Right ventricle myocardium inferior (tissue), 1 donor: ENCODE results near the gene LOX. TPM values are rescaled to one million over a fixed set of nuclear protein-coding genes. Genes with fewer than 3 reads are reported as not detected.
"Not testable (repeated sequence)": the region's sequence is repeated elsewhere in the genome, so short reads cannot be mapped to it uniquely, and the experiment has no call there.

Source experiments
- ATAC-seq: fragments of 200-7000 bp; cut with Tn5 transposase; one replicate; pipeline ENCODE4 v1.9.1; 2020; ENCODE audit warnings: mild to moderate bottlenecking, moderate library complexity
- DNase-seq: peaks from one replicate; pipeline ENCODE4 v3.0.0; 2021; ENCODE audit errors: missing footprints
- intact Hi-C: fragments of 100-400 bp; cut with DNase I; formaldehyde crosslinking; loops from one replicate; pipeline ENCODE4 v1.11.0; 2022
- total RNA-seq: library from RNA; stranded (reverse); fragmentation: NEBNext Ultra II Directional; extraction: Animal tissue kit (Norgen Biotek cat#: 25700); gene quantifications from one replicate; pipeline ENCODE4 v1.2.1, GENCODE V29; 2021
- donor health status: DM: no; HTN: yes; CAD: no; lungs with severe emphysema.

The LOX gene
- total RNA-seq, 1 donor from 2014 or later = 5.0 TPM

- ATAC-seq (no peak), DNase-seq (no peak)
- intact Hi-C loops = loop anchor here (5.0 kb wide), 1 partner anchor 134 kb away; no protein-coding TSS in a partner anchor
These were observed 23.7 kb upstream of the LOX start for GRCh38 chr5:122101636-122102285.

GRCh38 chr5:122099060-122099790 lies 21.2 kb upstream of the LOX start:
- ATAC-seq = no peak
- DNase-seq = no peak
- intact Hi-C loops = no loop called here

- intact Hi-C loops = no loop called here
- ATAC-seq (no peak), DNase-seq (no peak)
These were observed 19.3 kb upstream of the LOX start for GRCh38 chr5:122097391-122097790.

- no peak for DNase-seq
- ATAC-seq = no peak
- intact Hi-C loops = no loop called here
These were observed 17.1 kb upstream of the LOX start for GRCh38 chr5:122095158-122095557.

- DNase-seq, intact Hi-C loops, ATAC-seq: not testable (repeated sequence)
These were observed 16.2 kb upstream of the LOX start for GRCh38 chr5:122094251-122094650.

- intact Hi-C loops = no loop called here
- no peak for DNase-seq
- no peak for ATAC-seq
These were observed 15.5 kb upstream of the LOX start for GRCh38 chr5:122093415-122094180.

GRCh38 chr5:122091936-122092600 lies 14.0 kb upstream of the LOX start:
- ATAC-seq (no peak), DNase-seq (no peak)
- intact Hi-C loops = no loop called here

- intact Hi-C loops = no loop called here
- ATAC-seq (peak; percentile 60), DNase-seq (no peak)
These were observed 11.3 kb upstream of the LOX start for GRCh38 chr5:122089096-122090013.

- ATAC-seq = no peak
- intact Hi-C loops = no loop called here
- DNase-seq = no peak
These were observed 7.0 kb upstream of the LOX start for GRCh38 chr5:122085041-122085440.

GRCh38 chr5:122083535-122083934 lies 5.5 kb upstream of the LOX start:
- ATAC-seq (no peak), DNase-seq (no peak)
- intact Hi-C loops = no loop called here

- DNase-seq = no peak
- intact Hi-C loops = no loop called here
- no peak for ATAC-seq
These were observed 3.5 kb upstream of the LOX start for GRCh38 chr5:122081541-122081940.

- intact Hi-C loops = loop anchor here (5.0 kb wide), 1 partner anchor 110 kb away; no protein-coding TSS in a partner anchor
These were observed 518 bp downstream of the LOX start for GRCh38 chr5:122077366-122078115.

GRCh38 chr5:122076669-122077365 lies 1.2 kb downstream of the LOX start:
- intact Hi-C loops = loop anchor here (5.0 kb wide), 1 partner anchor 110 kb away; no protein-coding TSS in a partner anchor

More at GRCh38 chr5:122077366-122078115, 518 bp downstream of the LOX start:
- ATAC-seq (peak; percentile 35), DNase-seq (peak; percentile 56)

GRCh38 chr5:122076050-122076461 lies 2.0 kb downstream of the LOX start:
- ATAC-seq (no peak), DNase-seq (no peak)
- intact Hi-C loops = loop anchor here (5.0 kb wide), 1 partner anchor 109 kb away; no protein-coding TSS in a partner anchor

More at GRCh38 chr5:122076669-122077365, 1.2 kb downstream of the LOX start:
- ATAC-seq (peak; percentile 80), DNase-seq (peak; percentile 84)

GRCh38 chr5:122073864-122074263 lies 4.2 kb downstream of the LOX start:
- ATAC-seq (no peak), DNase-seq (no peak)
- intact Hi-C loops = no loop called here

GRCh38 chr5:122073018-122073417 lies 5.0 kb downstream of the LOX start:
- intact Hi-C loops = no loop called here
- ATAC-seq = no peak
- no peak for DNase-seq

- intact Hi-C loops = no loop called here
- no peak for ATAC-seq
These were observed 10.7 kb downstream of the LOX start for GRCh38 chr5:122067390-122067789.

More at GRCh38 chr5:122067390-122067789, 10.7 kb downstream of the LOX start:
- no peak for DNase-seq
